ENCODE results near the gene DHRS12. TPM values are rescaled to one million over a fixed set of nuclear protein-coding genes. Genes with fewer than 3 reads are reported as not detected.

Gene DHRS12
- total and polyA plus RNA-seq, 2 donors from 2014 or later = 20.4 to 36.1 TPM

- no peak for FAIRE-seq
- no peak for TF ChIP-seq CTCF (IDR thresholded peaks at IDR 0.05; ENCODE audit: borderline replicate concordance, extremely low read depth, insufficient read depth)
- no peaks in the 10 kb centered on the region for H3K27me3 ChIP-seq (ENCODE audit: control insufficient read depth, insufficient read depth, low read length)
- no peaks in the 10 kb centered on the region for H3K9me3 ChIP-seq (ENCODE audit: control insufficient read depth in 2 of 3, insufficient read depth in 1 of 3, low read length in 3 of 3)
- no peak overlapping the region for H3K4me3 ChIP-seq (ENCODE audit: low read length in 3 of 3)
- H3K36me3 ChIP-seq (ENCODE audit: control insufficient read depth in 2 of 3, insufficient read depth in 3 of 3, low read length in 3 of 3) = peaks cover 0 to under 1% (median 0%) of the 10 kb centered on the region in 3 donors
- DNase-seq = no peak
- no peak overlapping the region for H3K9ac ChIP-seq (ENCODE audit: low read length in 3 of 3)
- no peak overlapping the region for H3K27ac ChIP-seq (ENCODE audit: low read depth in 2 of 2, low read length in 2 of 2)
- intact Hi-C loops (cut with DNase I) = no loop called here
- H3K4me1 ChIP-seq (ENCODE audit: control insufficient read depth in 2 of 3, insufficient read depth in 2 of 3, low read depth in 1 of 3, low read length in 3 of 3) = no peaks in the 10 kb centered on the region
Observed at GRCh38 chr13:51784097-51784496, 19.9 kb downstream of the DHRS12 start.

GRCh38 chr13:51783428-51784094, 20.4 kb downstream of the DHRS12 start:
- Histone ChIP-seq H3K27ac (ENCODE audit: low read depth in 2 of 2, low read length in 2 of 2) (no peak overlapping the region), H3K9ac (ENCODE audit: low read length in 3 of 3) (no peak overlapping the region), H3K9me3 (ENCODE audit: control insufficient read depth in 2 of 3, insufficient read depth in 1 of 3, low read length in 3 of 3) (no peaks in the 10 kb centered on the region), H3K4me1 (ENCODE audit: control insufficient read depth in 2 of 3, insufficient read depth in 2 of 3, low read depth in 1 of 3, low read length in 3 of 3) (no peaks in the 10 kb centered on the region), H3K36me3 (ENCODE audit: control insufficient read depth in 2 of 3, insufficient read depth in 3 of 3, low read length in 3 of 3) (no peaks in the 10 kb centered on the region), H3K27me3 (ENCODE audit: control insufficient read depth, insufficient read depth, low read length) (no peaks in the 10 kb centered on the region), H3K4me3 (ENCODE audit: low read length in 3 of 3) (no peak overlapping the region)
- DNase-seq = no peak
- no peak for TF ChIP-seq CTCF (IDR thresholded peaks at IDR 0.05; ENCODE audit: borderline replicate concordance, extremely low read depth, insufficient read depth)
- intact Hi-C loops (cut with DNase I) = no loop called here
- FAIRE-seq = no peak

- no peak for TF ChIP-seq CTCF (IDR thresholded peaks at IDR 0.05; ENCODE audit: borderline replicate concordance, extremely low read depth, insufficient read depth)
- FAIRE-seq (no peak), DNase-seq (no peak)
- Histone ChIP-seq H3K9ac (ENCODE audit: low read length in 3 of 3) (no peak overlapping the region), H3K27ac (ENCODE audit: low read depth in 2 of 2, low read length in 2 of 2) (no peak overlapping the region), H3K4me3 (ENCODE audit: low read length in 3 of 3) (no peak overlapping the region), H3K27me3 (ENCODE audit: control insufficient read depth, insufficient read depth, low read length) (no peaks in the 10 kb centered on the region), H3K4me1 (ENCODE audit: control insufficient read depth in 2 of 3, insufficient read depth in 2 of 3, low read depth in 1 of 3, low read length in 3 of 3) (no peaks in the 10 kb centered on the region), H3K36me3 (ENCODE audit: control insufficient read depth in 2 of 3, insufficient read depth in 3 of 3, low read length in 3 of 3) (no peaks in the 10 kb centered on the region), H3K9me3 (ENCODE audit: control insufficient read depth in 2 of 3, insufficient read depth in 1 of 3, low read length in 3 of 3) (no peaks in the 10 kb centered on the region)
- intact Hi-C loops (cut with DNase I) = no loop called here
Observed at GRCh38 chr13:51782026-51782710, 21.8 kb downstream of the DHRS12 start.

Measured in kidney (tissue), 14 donors.